ENCODE results near the gene PRAMEF26. TPM values are rescaled to one million over a fixed set of nuclear protein-coding genes. Genes with fewer than 3 reads are reported as not detected.

Gene PRAMEF26
- total RNA-seq, result not detected in 2 replicates

DNA sequence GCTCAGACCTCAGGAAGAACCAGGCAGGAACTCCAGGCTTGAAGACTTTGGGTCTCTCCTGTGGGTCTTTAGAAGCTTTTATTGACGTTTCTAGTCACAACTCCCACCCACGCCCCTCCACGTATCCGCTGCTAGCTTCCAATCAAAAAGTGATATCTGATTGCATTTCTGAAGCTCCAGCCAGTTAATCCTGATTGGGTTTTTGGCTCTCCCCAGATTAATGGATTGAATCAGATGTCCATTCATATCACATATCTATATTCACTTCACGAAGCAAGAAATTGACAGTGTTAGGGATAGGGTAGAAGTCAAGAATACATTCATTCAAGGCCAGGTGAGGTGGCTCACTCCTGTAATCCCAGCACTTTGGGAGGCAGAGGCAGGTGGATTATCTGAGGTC, at the start of gene PRAMEF26:
PRAMEF26 (minus strand) TSS at position 101 of the 400 bp plus-strand sequence. CDS start 2,914 bp downstream, outside the sequence.

DNA sequence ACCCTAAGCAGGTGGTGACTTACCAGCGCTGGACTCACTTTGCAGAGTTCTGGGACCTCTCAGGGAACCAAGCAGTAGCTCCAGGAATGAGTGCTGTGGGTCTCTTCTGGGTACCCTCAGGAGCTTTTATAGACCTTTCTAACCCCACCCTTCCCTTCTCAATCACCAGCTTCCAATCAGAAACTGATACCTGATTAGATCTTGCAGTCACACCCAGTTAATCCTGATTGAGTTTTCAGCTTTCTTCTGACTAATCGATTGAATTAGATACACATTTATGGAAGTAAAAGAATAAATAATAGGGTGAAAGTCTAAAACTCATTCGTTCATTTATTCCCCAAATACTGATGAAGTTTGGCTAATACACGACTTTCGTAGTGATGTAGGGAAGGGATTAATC, 45.5 kb upstream of the PRAMEF26 start, which contains the start of gene PRAMEF13:
PRAMEF13 (minus strand) TSS at position 101 of the 400 bp plus-strand sequence. CDS start 1,820 bp downstream, outside the sequence.

GRCh38 chr1:13171548-13171947, 15.7 kb upstream of the PRAMEF26 start, which contains the start of gene PRAMEF9:
TSS of gene PRAMEF9 (plus strand) at chr1:13171848. CDS start at chr1:13175281, 3,433 bp downstream.

GRCh38 chr1:13165531-13165930, 9.7 kb upstream of the PRAMEF26 start, which contains the start of gene HNRNPCL4:
TSS of gene HNRNPCL4 (minus strand) at chr1:13165631. CDS start at chr1:13165467, 164 bp downstream.

GRCh38 chr1:13116754-13117153, 39.1 kb downstream of the PRAMEF26 start, which contains the start of gene HNRNPCL2:
TSS of gene HNRNPCL2 (minus strand) at chr1:13116854. CDS start at chr1:13116400, 454 bp downstream.

Other genes starting within 250 kb of the PRAMEF26 start
- not detected in 2 replicates for gene PRAMEF7, start 239.4 kb downstream of the PRAMEF26 start, total RNA-seq
- gene PRAMEF6, start 208.4 kb downstream of the PRAMEF26 start, total RNA-seq, result not detected in 2 replicates
- not detected in 2 replicates for gene PRAMEF27, start 99.4 kb downstream of the PRAMEF26 start, total RNA-seq
- gene HNRNPCL3, start 95.2 kb downstream of the PRAMEF26 start, total RNA-seq, result not detected in 2 replicates
- not detected in 2 replicates for gene PRAMEF25, start 85.2 kb downstream of the PRAMEF26 start, total RNA-seq
- not detected in 2 replicates for gene HNRNPCL2, start 39.2 kb downstream of the PRAMEF26 start, total RNA-seq
- not detected in 2 replicates for gene HNRNPCL4, start 9.6 kb upstream of the PRAMEF26 start, total RNA-seq
- gene PRAMEF9, start 15.8 kb upstream of the PRAMEF26 start, total RNA-seq, result not detected in 2 replicates
- gene PRAMEF13, start 45.4 kb upstream of the PRAMEF26 start, total RNA-seq, result not detected in 2 replicates
- gene PRAMEF18, start 70.1 kb upstream of the PRAMEF26 start, total RNA-seq, result not detected in 2 replicates
- not detected in 2 replicates for gene PRAMEF5, start 98.2 kb upstream of the PRAMEF26 start, total RNA-seq
- not detected in 2 replicates for gene PRAMEF8, start 129.1 kb upstream of the PRAMEF26 start, total RNA-seq
- not detected in 2 replicates for gene PRAMEF33, start 147.5 kb upstream of the PRAMEF26 start, total RNA-seq
- not detected in 2 replicates for gene PRAMEF15, start 159.6 kb upstream of the PRAMEF26 start, total RNA-seq
- not detected in 2 replicates for gene PRAMEF14, start 191.1 kb upstream of the PRAMEF26 start, total RNA-seq
- gene PRAMEF19, start 215.9 kb upstream of the PRAMEF26 start, total RNA-seq, result not detected in 2 replicates
- gene PRAMEF17, start 233.6 kb upstream of the PRAMEF26 start, total RNA-seq, result not detected in 2 replicates